Measurements from ENCODE around the gene RABGAP1L.

- TF ChIP-seq POLR2A (IDR thresholded peaks at IDR 0.05; ENCODE audit: low read depth, low read length) (no peak), POLR2AphosphoS5 (IDR thresholded peaks at IDR 0.05; ENCODE audit: low read depth, low read length) (no peak)
Observed at GRCh38 chr1:174366946-174367345, 207.6 kb downstream of the RABGAP1L start.

Data from GM12892 (cell line).